Immature natural killer cell (primary cell): ENCODE results near the gene DNAJB6. TPM values are rescaled to one million over a fixed set of nuclear protein-coding genes. Genes with fewer than 3 reads are reported as not detected.

Experiments
- DNase-seq, 3 donors: peaks; one replicate each; pipeline ENCODE4 v3.0.0; 2022; ENCODE audit warnings: mixed read lengths in 1 of 3
- H3K27ac Mint-ChIP-seq, 6 donors: one replicate each; pipeline ENCODE4 v1.8.0; 2020; ENCODE audit warnings: mixed read lengths in 6 of 6, mild to moderate bottlenecking in 5 of 6, inconsistent platforms in 4 of 6, moderate library complexity in 3 of 6
- H3K27me3 Mint-ChIP-seq, 3 donors: one replicate each; pipeline ENCODE4 v1.8.0; 2020 to 2021; ENCODE audit warnings: low read depth in 3 of 3, mild to moderate bottlenecking in 3 of 3, mixed read lengths in 3 of 3, moderate library complexity in 3 of 3, inconsistent platforms in 1 of 3
- H3K36me3 Mint-ChIP-seq, 3 donors: one replicate each; pipeline ENCODE4 v1.8.0; 2020; ENCODE audit warnings: mixed read lengths in 3 of 3, inconsistent platforms in 2 of 3, mild to moderate bottlenecking in 2 of 3
- H3K4me1 Mint-ChIP-seq, 2 donors: one replicate each; pipeline ENCODE4 v1.8.0; 2020; ENCODE audit warnings: inconsistent platforms in 2 of 2, mild to moderate bottlenecking in 2 of 2, mixed read lengths in 2 of 2, moderate library complexity in 1 of 2
- H3K4me3 Mint-ChIP-seq, 5 donors: one replicate each; pipeline ENCODE4 v1.8.0; 2020; ENCODE audit warnings: mild to moderate bottlenecking in 5 of 5, mixed read lengths in 5 of 5, inconsistent platforms in 3 of 5, moderate library complexity in 3 of 5
- H3K9me3 Mint-ChIP-seq, 6 donors: one replicate each; pipeline ENCODE4 v1.8.0; 2020; ENCODE audit warnings: mild to moderate bottlenecking in 6 of 6, mixed read lengths in 6 of 6, inconsistent platforms in 4 of 6, moderate library complexity in 3 of 6
- polyA plus RNA-seq, 3 donors: library from polyadenylated mRNA; unstranded; fragments of 300-500 nt; fragmentation: Illumina TruSeq; gene quantifications; one replicate each; pipeline ENCODE4 v1.2.3, GENCODE V29; 2021

Gene DNAJB6
- polyA plus RNA-seq, 3 donors from 2014 or later: 184 to 205 (median 185) TPM

DNA sequence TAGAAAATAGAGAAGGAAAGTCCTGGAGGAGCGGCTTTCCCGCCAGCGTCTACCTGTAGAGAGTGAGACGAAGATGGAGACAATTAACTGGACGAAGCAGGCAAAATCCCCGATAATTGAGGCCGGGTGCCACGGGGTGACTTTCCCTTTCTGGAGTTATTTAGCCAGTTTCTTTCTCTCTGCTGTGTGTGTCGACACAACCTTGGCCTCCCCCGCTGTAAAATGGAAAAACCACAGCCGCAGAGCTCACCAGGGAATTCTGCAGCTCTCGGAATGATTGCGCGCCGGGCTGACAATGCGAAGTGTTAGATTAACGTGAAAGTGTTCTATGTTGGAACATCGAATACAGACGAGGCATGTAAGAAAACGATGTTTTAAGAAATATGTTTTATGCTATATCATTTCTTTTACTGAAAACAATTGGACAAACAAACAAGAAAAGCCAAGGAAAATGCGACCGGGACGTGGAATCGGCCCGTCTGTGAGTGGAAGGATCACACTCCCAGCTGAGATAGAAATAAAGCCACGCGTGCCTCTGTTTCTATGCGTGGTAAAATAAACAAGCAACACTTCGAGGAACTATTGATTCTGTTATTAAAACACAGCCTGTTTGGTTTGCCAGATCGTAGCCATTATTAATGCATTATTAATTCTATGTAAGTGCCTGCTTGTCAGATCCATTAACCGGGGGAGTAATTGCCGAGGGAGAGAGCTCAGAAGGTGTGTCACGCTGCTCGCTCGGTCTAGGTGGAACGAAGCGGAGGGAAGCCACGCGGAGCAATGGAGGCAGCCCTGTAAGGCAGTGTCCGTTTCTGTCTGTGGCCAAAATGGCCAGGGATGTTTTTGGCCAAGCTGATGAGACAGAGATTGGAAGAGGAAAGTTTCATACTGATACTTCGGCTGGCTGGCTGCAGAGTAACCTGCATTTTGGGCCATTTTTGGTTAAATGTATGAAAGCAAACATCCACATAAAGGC lies 129.4 kb downstream of the DNAJB6 start:
- Mint-ChIP-seq H3K9me3 (no peaks in the 10 kb centered on the region), H3K27ac (no peak overlapping the region), H3K36me3 (no peaks in the 10 kb centered on the region), H3K27me3 (peaks cover 8 to 10% (median 10%) of the 10 kb centered on the region in 3 donors), H3K4me1 (no peaks in the 10 kb centered on the region), H3K4me3 (no peak overlapping the region)
- no peak for DNase-seq

DNA sequence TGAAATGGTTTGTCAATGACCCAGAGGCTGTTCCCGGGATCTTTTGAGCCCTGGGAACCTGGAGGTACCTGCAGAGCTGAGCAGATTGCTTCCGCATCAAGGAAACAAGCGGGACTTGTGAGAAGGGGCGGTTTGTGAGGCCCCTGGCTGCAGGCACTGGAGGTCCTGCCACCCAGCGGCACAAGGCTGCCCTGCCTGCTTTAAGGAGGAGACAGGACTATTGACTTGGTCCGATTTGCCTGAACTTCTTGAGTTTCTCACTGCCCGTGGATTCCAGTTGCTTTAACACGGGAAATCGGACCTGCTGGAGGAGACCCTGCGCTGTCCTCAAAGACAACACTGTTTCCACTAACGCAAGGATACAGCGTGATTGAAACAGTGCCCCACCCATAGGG lies 130.1 kb downstream of the DNAJB6 start:
- Mint-ChIP-seq H3K4me3 (no peak overlapping the region), H3K9me3 (peaks cover 0 to under 1% (median 0%) of the 10 kb centered on the region in 6 donors), H3K36me3 (no peaks in the 10 kb centered on the region), H3K4me1 (peaks cover 0 to 2% of the 10 kb centered on the region in 2 donors), H3K27ac (no peak overlapping the region), H3K27me3 (peaks cover 5 to 8% (median 6%) of the 10 kb centered on the region in 3 donors)
- DNase-seq: no peak

Other genes starting within 250 kb of the DNAJB6 start
- 10 to 100 TPM; 17.3 to 25.6 (median 17.4) TPM for gene UBE3C, start 198.1 kb upstream of the DNAJB6 start, polyA plus RNA-seq